Limb (tissue), 2 donors: ENCODE data around the gene FHIT.

Experiments
- DNase-seq, 2 donors: peaks; one replicate each; pipeline ENCODE4 v3.0.0-alpha.2; 2016; ENCODE audit errors: extremely low spot score in 2 of 2

The FHIT gene

DNA sequence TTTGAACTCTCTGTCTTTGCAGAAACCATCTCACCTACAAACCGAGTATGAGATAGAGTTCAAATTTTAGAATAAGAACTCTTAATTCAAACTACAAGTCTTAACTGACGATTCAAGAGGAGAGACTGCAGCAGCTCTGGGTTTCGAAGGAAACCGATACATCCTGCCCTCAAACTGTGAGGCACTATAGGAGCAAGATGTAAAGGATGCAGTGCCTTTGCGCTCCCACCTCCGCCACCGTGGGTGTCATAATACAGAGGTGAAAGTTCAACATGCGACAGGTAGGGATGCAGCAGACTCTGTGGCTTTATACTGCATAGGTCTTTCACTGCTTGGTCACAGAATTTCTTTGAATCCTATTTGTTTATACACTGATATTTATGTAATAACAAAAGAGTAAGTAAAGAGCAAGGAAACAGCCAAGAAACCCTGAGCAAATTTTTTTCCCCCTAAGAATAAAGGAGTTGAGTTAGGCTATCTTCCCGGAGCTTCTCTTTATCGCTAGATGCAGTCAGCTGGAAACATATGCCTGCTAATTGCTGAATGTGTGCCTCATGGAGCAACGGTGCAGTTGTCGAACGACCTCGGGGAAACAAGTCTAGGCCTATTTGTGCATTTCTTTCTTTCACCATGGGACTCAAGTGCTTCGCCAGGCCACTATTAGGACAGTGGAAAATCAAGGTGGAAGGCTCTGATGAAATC, 1103.9 kb downstream of the FHIT start:
- no peak for DNase-seq

DNA sequence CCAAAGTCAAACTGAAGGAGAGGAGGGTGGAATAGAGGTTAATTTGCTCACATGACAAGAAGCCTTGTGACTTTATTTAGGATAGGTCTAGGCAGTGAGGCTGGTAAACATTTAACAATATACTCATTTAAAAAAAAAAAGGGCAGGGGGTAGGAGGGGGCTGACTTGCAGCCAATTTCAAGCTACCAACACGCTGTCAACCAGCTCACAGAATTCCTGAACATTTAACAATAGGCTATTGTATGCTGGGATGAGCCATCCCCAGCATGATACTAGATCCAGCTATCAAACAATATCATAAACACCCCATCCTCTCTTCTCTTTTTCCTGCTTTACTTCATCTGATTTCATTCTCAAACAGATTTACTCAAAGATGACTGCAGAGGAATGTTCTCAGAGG, 1105.1 kb downstream of the FHIT start:
- no peak for DNase-seq

DNA sequence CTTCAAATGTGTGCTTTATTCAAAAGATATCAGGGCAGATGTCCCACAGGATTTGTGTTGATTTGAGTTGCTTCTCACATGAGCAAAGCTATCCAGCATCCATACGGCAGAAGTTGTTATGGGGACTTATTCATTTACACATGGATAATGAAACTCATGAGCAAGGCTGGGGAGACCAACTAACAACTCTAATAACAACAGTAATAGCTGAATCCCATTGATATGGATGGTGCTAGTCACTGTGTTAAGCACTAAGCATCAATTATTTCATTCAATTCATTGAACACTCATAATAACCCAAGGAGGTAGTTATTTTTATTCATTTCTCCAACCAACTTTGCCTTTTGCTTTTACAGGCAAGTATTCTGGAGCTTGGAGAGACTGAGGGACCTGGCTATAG, 1107.2 kb downstream of the FHIT start:
- no peak for DNase-seq

DNA sequence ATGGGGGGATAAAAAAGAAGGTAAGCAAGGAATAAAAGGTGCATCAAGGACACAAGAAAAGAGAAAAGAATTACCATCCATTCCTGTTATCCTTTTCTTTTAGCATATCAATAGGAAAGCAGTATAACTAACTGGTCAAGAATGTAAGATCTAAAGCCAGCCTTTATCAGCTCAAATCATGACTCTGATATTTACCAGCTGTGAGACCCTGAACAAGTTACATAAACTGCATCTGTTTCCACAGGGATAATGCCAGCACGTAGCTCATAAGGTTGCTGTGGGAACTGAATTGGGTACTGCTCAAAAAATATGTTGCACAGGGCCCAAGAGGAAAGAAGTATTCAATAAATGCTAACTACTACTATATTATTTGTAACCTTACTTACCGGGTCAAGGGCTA, 1109.2 kb downstream of the FHIT start:
- DNase-seq = peak in 1 of 2 donors; percentile 29

DNA sequence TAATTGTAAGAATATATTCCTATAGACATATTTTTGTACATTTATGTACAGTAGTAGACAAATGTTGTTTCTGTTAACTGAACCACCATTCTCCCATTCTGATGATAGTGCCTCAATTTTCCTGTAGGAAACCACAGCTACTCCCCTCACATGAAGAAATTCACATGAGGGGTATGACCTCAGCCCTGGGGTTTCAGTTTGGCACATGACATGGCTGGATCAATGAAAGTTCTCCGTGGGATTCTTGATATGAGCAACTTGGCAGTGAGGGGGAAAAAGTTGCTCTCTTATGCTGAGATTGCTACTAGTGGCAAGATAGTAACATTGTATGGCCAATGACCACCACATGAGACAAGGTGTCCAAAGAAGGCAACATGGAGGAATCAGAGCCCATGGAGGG, 1111.1 kb downstream of the FHIT start:
- DNase-seq = no peak

- DNase-seq = no peak
Observed at GRCh38 chr3:60136601-60137000, 1114.7 kb downstream of the FHIT start.

DNA sequence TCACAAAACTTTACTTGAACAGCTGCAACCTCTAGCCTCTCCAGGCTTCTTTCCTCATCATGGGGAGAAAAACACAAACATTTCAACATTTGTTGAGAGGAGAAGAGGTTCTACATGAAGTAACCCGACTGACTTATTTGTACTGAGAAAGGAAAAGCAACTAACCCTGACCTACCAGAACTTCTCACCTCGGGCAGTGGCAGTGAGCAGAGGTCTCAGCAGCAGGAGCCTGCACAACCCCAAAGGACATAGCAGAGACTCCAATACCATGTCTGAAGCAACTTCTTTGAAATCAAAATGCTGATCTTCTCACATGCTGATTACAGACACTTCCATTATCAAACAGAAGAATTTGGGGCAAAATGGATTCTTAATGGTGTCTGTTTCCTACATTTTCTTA, 1115.8 kb downstream of the FHIT start:
- no peak for DNase-seq

DNA sequence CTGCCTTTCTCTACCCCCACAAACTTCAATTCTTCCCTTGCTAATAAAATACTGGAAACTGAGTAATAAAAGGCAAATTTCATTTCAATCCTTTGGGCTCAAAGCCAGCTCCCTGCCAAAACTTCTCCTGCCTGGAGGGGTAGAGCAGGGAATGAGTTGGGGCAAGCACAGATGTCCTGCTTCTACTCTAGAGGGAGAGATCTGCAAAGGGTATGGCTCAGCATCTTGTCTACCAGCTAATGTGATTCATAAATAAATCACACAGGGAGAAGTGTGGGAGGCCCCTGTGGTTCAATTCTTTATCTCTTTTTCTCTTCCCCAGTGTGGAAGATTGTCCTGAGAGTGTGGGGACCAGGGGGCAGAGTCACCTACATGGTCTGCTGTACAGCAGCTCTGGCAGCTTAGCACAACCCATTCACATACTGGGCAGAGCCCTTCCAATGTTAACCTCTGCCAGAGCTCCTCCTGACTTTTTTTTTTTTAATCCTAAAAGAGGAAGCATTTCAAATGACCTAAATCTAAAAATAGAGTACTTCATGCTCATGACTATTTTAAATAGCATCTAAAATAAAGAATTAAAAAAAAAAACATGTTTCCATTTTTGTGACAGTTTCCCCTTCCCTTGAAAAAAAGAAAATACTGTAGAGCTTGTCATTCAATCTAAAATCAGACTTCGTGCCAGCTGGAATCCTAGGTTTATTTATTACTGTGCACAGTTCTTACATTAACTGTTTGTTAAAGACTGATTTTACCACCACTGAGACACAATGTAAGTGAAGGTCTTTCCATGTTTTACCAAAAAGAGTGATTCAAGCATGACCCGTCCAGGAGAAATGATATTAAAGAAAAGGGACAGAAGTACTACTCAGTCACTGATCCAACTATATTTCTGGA, 1117.7 kb downstream of the FHIT start:
- no peak for DNase-seq

DNA sequence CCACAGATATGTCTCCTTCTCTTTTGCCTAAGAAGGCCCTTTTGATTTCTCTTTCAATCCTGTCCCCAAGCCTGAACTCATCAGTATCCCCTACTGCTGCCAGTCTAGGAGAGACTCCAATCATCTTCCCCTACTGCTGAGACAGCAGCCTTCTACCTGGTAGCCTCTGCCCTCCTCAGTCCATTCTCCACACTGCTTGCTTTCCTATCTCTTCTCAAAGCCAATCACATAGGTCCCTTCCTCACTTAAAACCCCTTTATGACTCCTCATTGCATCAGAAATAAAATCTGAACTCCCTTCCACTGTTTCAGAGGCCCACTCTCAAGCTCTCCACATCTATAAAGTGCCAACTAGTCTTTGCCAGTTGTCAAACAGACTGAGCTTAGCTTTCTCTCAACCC, 1119.6 kb downstream of the FHIT start:
- no peak for DNase-seq

- no peak for DNase-seq
Observed at GRCh38 chr3:60126511-60127304, 1124.5 kb downstream of the FHIT start.

DNA sequence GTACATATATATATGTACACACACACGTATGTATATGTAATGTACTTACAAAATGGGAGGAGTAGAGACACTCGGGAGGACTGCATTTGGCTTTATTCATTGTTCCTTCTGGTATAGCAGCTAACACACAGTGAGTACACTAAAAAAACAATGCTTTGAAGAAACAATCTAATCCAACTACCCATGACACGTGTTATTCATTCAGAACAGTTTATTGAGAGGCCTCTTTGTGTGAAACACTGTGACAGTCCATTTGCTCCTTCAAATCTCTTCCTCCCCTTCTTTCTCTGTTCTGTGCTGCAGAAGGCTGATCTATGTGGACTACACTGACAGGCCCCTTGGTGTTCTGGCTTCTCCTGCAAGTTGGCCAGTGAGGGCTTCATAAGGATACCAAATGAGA, 1125.6 kb downstream of the FHIT start:
- DNase-seq = no peak

DNA sequence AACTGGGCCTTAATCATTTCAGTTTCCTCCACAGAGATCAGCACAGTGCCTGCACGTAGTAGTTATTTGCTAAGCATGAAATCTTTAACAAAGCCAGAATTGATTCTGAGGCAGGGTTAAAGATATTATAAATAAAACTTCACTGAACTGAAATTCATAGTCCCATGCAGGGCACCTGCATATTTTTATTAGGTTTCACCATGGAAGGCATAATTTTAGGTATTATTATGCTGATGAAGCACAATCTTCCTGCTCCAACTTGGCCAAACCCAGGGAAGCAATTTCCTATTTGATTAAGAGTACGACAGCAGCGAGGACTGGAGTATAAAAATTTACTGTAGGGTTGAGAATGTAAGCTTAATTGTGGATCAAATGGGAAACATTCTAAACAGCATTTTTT, 1131.0 kb downstream of the FHIT start:
- DNase-seq = no peak

- DNase-seq = no peak
Observed at GRCh38 chr3:60114191-60114590, 1137.1 kb downstream of the FHIT start.

DNA sequence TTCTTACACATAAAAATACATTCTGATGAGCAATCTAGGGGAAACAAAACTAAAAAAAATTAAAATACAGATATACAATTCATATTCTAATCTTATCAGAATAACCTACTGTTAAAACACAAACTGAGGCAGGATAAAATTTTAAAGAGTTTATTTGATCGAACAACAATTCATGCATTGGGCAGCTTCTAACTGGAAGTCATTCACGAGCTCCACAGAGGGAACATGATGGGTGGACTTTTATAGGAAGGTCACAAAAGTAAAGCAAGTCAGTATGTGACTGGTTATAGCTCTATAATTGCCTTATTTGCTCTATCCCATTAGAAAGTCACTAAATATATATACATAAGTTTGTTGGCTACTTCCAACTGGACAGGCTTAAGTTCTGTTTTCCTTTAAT, 1144.0 kb downstream of the FHIT start:
- no peak for DNase-seq

DNA sequence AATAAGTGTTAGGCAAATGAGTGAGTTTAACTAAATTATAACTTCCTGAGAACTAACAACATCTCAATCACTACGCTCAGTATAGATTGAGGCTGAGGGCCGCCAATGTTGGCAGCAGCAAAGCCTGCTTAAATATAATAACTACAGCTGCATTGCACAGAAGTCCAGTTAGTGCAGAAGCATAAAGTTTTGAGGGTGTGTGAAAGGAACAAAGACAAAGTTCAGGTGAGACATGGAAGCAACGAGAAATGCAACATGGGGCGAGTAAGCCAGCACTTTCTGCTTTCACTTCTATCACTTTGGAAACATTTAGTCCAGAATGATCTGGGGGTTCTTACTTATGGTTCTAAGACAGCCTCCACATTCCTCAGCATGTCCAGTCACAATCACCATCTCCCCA, 1149.1 kb downstream of the FHIT start:
- DNase-seq = no peak

- no peak for DNase-seq
Observed at GRCh38 chr3:60101621-60102020, 1149.6 kb downstream of the FHIT start.

GRCh38 chr3:60096403-60096802, 1154.8 kb downstream of the FHIT start:
- no peak for DNase-seq

DNA sequence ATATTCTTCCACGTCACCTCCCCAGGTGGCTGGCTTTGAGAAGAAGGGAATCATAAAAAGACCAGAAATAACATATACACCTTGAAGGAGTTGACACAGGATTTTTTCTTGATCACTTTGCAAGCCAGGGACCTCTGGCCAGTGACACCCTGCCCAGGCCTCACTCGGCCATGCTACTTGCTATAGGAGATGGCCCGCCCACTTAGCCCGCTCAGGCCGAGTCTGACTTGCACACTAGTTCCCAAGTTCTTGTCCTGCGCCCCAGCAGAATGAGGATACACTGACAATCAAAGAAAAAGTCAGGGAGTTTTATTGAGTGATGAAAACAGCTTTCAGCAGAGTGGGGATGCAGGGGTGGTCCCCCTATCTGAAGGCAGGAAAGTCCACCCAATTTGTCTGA, 1155.3 kb downstream of the FHIT start:
- no peak for DNase-seq

DNA sequence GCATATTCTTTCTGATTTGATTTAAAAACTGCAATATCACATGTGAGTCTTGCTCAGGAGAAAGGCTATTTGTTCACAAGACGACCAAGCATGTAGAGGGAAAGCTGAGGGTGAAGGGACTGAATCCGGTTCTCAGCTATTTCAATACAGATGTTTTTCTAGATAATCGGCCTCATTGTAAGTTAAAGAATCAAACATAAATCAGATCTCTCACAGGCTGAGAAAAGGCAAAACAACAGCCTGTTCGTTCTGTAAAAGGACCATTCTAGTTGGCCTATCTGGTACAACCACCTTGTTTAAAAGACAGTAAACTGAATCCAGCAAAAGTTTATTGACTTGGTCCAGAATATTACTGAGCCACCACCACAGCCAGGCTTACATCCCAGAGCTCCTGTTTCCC, 1155.7 kb downstream of the FHIT start:
- DNase-seq = no peak

DNA sequence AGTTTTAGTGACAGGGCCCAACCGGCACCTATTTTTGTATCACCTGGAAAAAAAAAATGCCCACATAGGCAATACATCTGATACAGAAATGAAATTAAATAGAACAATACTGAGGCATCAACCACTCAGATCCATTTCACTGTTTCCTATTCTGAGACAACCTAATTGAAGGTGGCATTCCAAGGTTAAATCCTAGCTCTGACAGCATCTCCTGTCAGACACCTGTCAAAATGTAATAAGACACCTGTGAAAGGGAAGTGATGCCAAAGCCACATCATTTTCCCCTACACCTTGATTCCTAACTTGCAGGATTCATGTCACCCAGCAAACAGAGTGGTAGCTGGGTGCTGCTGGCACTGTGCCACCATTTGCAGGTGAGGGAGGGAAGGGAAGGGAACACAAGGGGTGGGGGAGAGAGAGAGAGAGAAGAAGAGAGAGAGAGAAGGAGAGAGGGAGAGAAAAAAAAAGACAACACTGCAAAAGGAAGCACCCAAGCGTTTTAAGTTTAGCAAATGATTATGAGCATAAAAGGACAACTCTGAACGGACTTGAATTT, 1156.8 kb downstream of the FHIT start:
- DNase-seq = no peak

- no peak for DNase-seq
Observed at GRCh38 chr3:60090548-60090947, 1160.7 kb downstream of the FHIT start.

- DNase-seq = no peak
Observed at GRCh38 chr3:60086811-60087210, 1164.4 kb downstream of the FHIT start.
